Subcutaneous adipose tissue (tissue), 4 donors: ENCODE results near the gene NMUR2. TPM values are rescaled to one million over a fixed set of nuclear protein-coding genes. Genes with fewer than 3 reads are reported as not detected.

Experiments
- total RNA-seq, 4 donors: library from RNA; depleted of rRNA; stranded (reverse); fragments of >200 nt; gene quantifications; one replicate each; pipeline ENCODE4 v1.1.0, GENCODE V29; 2016
- TF ChIP-seq, protein P1 (sequence below): fragments of 450-650 bp; IDR thresholded peaks from one replicate; pipeline ENCODE4 v1.5.1; 2016; ENCODE audit warnings: low read depth, mild to moderate bottlenecking, control low read depth, antibody characterized with exemption, moderate library complexity

Gene NMUR2
- total RNA-seq, 4 donors from 2014 or later = not detected

DNA sequence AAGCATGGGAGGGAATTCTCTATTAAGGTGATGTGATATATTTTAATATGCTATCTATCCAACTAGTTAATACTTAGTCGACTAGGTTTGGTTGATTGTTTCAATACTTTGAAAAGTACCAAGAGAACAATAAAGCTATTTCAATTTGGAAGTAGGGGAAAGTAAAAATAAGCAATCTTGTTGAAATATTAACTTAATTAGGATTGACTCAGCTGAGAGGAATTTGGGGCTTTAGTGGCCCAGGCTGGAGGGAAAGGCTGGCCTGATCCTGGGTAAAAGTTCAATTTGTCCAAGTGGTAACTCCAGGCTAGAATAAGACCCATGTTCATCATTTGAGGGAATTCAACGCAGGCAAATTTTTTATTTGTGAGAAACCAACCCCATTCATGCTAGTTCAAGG lies 48.6 kb downstream of the NMUR2 start:
- TF ChIP-seq, protein P1, sequence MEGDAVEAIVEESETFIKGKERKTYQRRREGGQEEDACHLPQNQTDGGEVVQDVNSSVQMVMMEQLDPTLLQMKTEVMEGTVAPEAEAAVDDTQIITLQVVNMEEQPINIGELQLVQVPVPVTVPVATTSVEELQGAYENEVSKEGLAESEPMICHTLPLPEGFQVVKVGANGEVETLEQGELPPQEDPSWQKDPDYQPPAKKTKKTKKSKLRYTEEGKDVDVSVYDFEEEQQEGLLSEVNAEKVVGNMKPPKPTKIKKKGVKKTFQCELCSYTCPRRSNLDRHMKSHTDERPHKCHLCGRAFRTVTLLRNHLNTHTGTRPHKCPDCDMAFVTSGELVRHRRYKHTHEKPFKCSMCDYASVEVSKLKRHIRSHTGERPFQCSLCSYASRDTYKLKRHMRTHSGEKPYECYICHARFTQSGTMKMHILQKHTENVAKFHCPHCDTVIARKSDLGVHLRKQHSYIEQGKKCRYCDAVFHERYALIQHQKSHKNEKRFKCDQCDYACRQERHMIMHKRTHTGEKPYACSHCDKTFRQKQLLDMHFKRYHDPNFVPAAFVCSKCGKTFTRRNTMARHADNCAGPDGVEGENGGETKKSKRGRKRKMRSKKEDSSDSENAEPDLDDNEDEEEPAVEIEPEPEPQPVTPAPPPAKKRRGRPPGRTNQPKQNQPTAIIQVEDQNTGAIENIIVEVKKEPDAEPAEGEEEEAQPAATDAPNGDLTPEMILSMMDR = no peak

DNA sequence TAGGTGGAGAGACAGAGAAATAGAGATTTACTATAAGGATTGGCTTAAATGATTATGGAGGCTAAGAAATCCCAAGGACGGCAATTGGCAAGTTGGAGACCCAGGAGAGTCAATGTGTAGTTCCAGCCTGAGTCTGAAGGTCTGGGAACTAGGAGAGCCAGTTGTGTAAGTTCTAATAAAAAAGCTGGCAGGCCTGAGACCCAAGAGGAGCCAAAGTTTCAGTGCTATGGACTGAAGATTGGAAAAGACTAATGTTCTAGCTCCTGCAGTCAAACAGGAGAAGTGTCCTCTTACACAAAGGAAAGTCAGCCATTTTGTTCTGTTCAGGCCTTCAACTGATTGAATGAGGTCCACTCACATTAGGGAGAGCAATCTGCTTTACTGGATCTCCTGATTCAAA lies 50.0 kb downstream of the NMUR2 start:
- TF ChIP-seq, protein P1 = no peak

DNA sequence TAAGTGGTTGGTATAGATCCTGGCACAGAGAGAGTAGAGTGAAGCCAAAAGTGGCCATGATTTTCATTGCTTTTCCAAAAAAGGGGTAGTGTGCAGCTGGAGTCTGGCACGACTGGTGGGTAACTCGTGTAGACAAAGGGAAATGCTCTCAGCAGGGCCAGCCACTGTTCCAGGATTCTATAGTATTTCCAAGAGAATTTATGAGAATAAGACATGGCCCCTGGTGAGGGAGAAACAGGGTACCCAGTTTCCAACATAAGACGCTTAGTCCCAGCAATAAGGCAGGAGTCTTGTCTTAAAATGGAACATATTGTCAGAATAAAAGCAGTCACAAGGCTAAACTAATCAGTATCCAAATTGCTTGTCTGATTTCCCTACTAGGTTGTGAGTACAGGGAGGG lies 52.1 kb downstream of the NMUR2 start:
- TF ChIP-seq, protein P1 = no peak

DNA sequence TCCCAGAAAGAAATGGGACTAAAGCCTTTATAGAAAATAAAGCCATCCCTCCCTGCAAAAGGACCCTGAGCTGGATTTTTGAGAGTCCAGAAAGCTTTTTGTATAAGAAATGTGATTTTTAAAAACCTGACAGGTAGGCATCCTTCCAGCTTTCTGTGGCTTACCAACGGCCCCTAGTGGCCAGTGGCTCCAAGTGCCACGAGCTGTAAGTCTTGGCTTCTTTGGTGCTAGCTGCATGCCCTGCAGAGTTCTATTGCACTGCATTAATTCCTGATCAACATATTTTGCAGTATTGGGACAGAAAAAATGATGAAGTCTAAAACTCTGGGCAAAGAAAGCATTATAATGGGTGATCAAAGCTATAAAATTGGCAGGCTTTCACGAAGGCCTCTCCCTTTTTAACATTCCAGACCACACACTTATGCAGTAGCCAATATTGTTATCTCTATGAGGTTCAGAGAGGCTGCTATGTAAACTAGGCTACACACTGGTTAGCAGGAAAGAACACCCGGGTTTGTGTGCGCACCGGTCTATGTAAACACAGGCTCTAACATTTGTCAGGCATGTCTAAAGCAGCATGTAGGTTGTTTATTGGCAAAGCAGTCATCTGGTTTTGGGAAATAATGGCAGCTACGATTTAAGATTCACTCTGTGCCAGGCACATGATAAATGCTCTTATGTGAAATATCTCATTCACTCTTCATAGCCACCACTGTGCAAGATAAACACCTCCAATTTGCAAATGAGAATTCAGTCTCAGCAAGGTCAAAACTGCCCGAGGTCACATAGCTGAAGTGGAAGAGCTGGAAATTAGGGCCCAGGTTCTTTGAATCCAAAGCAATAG lies 55.2 kb downstream of the NMUR2 start:
- TF ChIP-seq, protein P1 = no peak
